HAP-1 (cell line): ENCODE data around the gene CD9.
A peak's percentile ranks its signal among the peaks of the same experiment; 100 is the strongest.
"Not testable (repeated sequence)": the region's sequence is repeated elsewhere in the genome, so short reads cannot be mapped to it uniquely, and the experiment has no call there.

Experiments used
- DNase-seq, 2 experiments: peaks; one replicate each; pipeline ENCODE4 v3.0.0-alpha.2; 2016 to 2020; ENCODE audit warnings: low spot score in 2 of 2
- H3K27me3 ChIP-seq: fragments of 250-450 bp; sonication (Bioruptor Pico); 2 replicates; pipeline ENCODE4 v1.5.1; 2020; ENCODE audit warnings: low read depth, mild to moderate bottlenecking, moderate library complexity
- H3K36me3 ChIP-seq: fragments of 250-450 bp; sonication (Bioruptor Pico); replicated peaks from 2 replicates; pipeline ENCODE4 v1.5.1; 2020; ENCODE audit warnings: mild to moderate bottlenecking
- H3K4me1 ChIP-seq: fragments of 250-450 bp; sonication (Bioruptor Pico); 2 replicates; pipeline ENCODE4 v1.5.1; 2020; ENCODE audit warnings: mild to moderate bottlenecking
- H3K4me3 ChIP-seq: fragments of 250-450 bp; sonication (Bioruptor Pico); 2 replicates; pipeline ENCODE4 v1.5.1; 2020; ENCODE audit warnings: mild to moderate bottlenecking, moderate library complexity
- H3K9me3 ChIP-seq: fragments of 250-450 bp; sonication (Bioruptor Pico); 2 replicates; pipeline ENCODE4 v1.5.1; 2020; ENCODE audit warnings: mild to moderate bottlenecking, moderate library complexity
- in situ Hi-C: fragments of 300-500 bp; cut with MboI; formaldehyde crosslinking; loops from 3 replicates; pipeline ENCODE4 v1.14.3; 2020; ENCODE audit warnings: low sequenced_read_pairs, inconsistent platforms, mixed read lengths

CD9 gene

DNA sequence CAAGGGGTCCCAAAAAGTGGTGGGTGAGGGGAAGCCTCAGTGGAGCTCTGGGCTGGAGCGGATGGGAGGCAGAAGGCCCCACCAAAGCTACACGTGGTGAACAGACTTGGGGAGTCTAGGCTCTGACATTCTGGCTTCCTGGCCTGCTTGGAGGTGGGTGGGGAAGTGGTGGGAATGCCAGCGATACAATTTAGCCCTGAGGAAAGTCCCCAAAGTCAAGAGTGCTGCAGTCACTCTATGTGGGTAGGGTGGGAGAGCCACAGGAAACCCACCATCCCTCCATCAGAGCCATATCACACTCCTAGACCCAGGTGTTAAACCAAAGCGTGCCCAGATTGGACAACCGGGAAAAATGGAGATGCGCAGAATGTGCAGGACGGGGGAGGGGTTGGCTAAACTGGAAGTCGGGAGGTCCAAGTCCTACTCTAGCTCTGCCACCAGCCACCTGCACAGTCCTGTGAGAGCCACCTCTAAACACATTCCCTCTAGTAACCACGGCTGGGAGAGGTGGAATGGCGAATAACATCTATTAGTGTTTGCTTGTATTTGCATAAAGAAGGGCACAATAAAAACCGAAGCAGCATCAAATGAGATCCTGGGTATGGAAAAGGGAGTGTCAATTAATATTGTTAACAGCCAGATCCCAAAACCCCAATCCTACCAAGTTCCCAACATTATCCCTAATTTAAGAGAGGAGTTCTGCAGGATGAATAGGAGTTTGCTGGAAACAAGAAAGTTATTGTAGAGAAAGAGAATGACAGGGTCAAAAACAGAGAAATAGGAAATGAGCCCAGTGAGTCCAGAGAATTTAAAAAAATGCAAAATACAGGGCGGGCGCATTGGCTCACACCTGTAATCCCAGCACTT, 14.0 kb upstream of the CD9 start:
- no peaks in the 10 kb centered on the region for H3K4me1 ChIP-seq
- in situ Hi-C loops = no loop called here
- H3K4me3 ChIP-seq = no peak overlapping the region
- no peaks in the 10 kb centered on the region for H3K9me3 ChIP-seq
- DNase-seq = no peak
- H3K27me3 ChIP-seq = no peaks in the 10 kb centered on the region
- H3K36me3 ChIP-seq = no peaks in the 10 kb centered on the region

DNA sequence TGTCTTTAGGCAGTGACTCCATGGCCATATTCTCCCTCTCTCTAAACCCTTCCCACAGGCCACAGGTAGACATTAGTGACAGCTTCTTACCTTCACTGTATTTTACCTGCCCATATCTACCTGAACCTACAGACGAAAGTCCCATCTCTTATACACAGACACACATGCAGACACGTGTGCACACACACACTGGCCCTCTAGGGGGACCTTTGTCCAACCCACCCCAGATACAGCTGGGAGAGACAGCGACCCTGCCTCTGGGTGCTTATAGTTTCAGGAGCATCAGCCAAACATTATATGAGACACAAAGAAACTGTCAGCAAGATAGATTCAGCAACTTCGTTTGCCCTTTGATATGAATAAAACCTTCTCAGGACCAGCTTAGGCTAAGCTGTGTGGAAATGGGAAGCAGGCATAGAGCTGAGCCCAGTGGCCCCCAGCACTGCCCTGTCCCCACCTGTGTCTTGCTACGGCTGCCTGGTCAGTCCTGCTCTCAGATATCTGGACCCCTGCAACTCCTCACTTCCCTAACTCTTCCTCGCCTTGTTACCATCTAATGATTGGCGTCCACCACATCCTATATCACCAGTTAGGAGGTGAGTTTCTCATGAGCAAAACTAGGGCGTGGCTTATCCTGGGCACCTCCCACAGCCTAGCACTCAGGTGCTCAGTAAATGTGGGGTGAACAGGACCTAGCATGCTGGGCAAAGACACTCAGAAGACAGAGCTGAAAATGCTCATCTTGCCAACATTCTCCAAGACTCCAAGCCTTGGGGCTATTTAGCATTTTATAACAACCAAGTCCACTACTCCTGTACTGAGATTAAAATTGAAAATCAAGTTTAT, 12.0 kb upstream of the CD9 start:
- peaks cover 6% of the 10 kb centered on the region for H3K4me1 ChIP-seq
- in situ Hi-C loops = no loop called here
- H3K36me3 ChIP-seq = no peaks in the 10 kb centered on the region
- DNase-seq = no peak
- no peaks in the 10 kb centered on the region for H3K27me3 ChIP-seq
- no peaks in the 10 kb centered on the region for H3K9me3 ChIP-seq
- H3K4me3 ChIP-seq = no peak overlapping the region

DNA sequence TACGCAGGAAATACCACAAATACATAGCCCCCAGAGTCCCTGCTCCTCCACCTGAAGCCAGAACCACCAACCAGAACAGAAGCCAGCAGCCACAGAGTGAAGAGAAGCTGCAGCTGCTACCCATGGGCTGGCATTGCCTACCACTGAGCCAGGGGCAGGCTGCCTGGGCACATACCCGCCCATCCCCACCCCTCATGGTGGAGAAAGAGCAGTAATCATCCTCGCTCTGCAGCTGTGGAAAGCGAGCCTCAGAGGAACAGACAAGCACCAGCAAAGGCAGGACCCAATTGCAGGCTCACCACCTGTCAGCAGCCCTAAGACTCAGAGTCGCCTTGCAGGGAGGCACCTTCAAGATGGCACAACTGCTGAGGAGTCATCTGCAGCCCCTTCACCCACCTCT, 11.2 kb upstream of the CD9 start:
- Histone ChIP-seq H3K4me1 (peaks cover 6% of the 10 kb centered on the region), H3K36me3 (no peaks in the 10 kb centered on the region), H3K4me3 (no peak overlapping the region), H3K27me3 (no peaks in the 10 kb centered on the region), H3K9me3 (no peaks in the 10 kb centered on the region)
- in situ Hi-C loops = no loop called here
- DNase-seq = no peak

DNA sequence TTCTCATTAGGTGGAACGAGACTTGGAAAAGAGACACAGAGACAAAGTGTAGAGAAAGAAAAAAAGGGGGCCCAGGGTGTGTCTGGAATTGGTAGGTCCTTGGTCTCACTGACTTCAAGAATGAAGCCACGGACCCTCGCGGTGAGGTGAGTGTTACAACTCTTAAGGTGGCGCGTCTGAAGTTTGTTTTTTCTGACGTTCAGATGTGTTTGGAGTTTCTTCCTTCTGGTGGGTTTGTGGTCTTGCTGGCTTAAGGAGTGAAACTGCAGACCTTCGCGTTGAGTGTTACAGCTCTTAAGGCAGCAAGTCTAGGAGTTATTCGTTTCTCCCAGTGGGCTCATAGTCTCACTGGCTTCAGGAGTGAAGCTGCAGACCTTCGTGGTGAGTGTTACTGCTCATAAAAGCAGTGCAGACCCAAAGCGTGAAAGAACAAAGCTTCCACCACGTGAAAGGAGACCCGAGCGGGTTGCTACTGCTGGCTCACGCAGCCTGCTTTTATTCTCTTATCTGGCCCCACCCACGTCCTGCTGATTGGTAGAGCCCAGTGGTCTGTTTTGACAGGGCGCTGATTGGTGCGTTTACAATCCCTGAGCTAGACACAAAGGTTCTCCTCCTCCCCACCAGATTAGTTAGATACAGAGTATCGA, 10.1 kb upstream of the CD9 start:
- in situ Hi-C loops = loop anchor here (10.0 kb wide), 1 partner anchor 125 kb away; no protein-coding TSS in a partner anchor
- not testable (repeated sequence) for H3K9me3 ChIP-seq, H3K36me3 ChIP-seq, DNase-seq, H3K27me3 ChIP-seq, H3K4me3 ChIP-seq, H3K4me1 ChIP-seq

DNA sequence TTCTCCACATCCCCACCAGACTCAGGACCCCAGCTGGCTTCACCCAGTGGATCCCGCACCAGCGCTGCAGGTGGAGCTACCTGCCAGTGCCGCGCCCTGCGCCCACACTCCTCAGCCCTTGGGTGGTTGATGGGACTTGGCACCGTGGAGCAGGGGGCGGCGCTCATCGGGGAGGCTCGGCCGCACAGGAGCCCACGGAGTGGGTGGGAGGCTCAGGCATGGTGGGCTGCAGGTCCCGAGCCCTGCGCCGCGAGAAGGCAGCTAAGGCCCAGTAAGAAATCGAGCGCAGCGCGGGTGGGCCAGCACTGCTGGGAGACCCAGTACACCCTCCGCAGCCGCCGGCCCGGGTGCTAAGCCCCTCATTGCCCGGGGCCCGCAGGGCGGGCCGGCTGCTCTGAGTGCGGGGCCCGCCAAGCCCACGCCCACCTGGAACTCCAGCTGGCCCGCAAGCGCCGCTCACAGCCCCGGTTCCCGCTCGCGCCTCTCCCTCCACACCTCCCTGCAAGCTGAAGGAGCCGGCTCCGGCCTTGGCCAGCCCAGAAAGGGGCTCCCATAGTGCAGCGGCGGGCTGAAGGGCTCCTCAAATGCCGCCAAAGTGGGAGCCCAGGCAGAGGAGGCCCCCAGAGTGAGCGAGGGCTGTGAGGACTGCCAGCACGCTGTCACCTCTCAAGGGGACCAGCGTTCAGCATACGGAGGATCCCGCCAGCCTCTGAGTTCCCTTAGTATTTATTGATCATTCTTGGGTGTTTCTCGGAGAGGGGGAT, 9.3 kb upstream of the CD9 start:
- not testable (repeated sequence) for H3K36me3 ChIP-seq, H3K4me3 ChIP-seq, H3K27me3 ChIP-seq, DNase-seq, H3K4me1 ChIP-seq, H3K9me3 ChIP-seq
- in situ Hi-C loops = loop anchor here (10.0 kb wide), 1 partner anchor 126 kb away; no protein-coding TSS in a partner anchor

DNA sequence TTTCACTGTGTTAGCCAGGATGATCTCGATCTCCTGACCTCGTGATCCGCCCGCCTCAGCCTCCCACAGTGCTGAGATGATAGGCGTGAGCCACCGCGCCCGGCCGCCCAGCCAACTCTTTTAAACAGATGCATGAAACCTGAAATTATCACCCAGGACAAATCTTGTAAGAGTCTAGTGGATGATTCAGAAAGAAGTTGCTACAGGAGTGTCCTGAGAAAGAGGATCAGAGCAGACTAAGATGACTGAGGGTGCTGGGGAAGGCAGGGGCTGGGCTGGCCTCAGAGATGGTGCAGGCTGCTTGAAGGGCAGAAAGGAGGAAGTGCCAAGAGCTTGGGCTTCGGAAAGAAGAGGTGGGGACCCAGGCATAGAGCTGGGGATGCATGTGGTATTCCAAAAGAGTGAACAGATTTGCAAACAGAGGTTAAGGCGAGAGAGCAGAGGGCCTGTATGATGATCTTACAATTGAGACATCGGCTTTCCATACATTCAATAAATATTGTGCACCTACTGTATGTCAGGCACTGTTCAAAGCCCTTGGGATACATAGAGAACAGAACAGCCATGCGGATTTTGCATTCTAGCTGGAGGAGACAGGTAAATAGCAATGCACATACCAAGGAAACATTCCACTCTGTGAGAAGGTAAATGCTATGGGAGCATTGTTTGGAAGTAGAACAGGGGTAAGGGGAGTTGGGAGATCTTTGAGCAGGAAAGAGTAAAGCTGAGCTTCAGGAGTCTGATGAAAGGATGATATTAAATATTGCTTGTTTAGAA, 7.4 kb upstream of the CD9 start:
- H3K36me3 ChIP-seq = no peaks in the 10 kb centered on the region
- DNase-seq = no peak
- H3K4me3 ChIP-seq = no peak overlapping the region
- H3K27me3 ChIP-seq = no peaks in the 10 kb centered on the region
- in situ Hi-C loops = loop anchor here (10.0 kb wide), 1 partner anchor 128 kb away; no protein-coding TSS in a partner anchor
- H3K4me1 ChIP-seq = peaks cover 6% of the 10 kb centered on the region
- H3K9me3 ChIP-seq = no peaks in the 10 kb centered on the region

DNA sequence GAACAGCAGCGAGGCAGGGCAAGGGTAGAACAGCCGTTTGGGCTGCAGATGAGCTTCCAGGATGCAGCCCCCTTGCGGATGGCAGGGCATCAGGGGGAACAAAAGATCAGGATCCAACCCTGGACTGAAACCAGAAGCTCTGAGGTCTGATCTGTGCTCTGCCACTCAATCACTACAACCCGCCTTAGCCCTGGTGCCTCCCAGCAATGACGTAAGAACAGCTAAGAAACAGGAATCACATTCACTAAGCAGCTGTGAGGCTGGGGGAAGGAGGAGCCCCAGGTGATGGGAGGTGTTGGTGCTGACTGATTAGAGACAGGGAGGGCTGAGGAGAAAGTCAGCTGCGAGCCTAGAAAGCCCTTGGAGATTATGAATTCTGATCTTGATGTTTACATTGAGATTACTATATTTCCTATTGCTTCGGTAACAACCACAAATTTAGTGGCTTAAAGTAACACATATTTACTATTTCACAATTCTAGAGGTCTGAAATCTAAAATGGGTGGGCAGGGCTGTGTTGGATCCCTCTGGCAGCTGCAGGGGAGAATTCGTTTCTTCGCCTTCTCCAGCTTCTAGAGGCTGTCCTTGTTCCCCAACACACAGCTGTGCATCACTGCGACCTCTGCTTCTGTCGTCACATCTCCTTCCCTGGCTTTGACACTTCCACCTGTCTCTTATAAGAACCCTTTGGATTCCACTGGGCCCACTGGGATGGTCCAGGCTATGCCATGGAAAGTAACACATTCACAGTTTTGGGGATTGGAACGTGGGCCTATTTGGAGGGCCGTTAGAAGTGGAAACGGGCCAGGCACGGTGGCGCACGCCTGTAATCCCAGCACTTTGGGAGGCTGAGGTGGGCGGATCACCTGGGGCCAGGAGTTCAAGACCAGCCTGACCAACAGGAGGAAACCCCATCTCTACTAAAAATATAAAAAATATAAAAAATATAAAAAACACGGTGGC, 6.1 kb upstream of the CD9 start:
- in situ Hi-C loops = loop anchor here (10.0 kb wide), 1 partner anchor 129 kb away; no protein-coding TSS in a partner anchor
- Histone ChIP-seq H3K4me3 (no peak overlapping the region), H3K4me1 (peaks cover 6% of the 10 kb centered on the region), H3K27me3 (no peaks in the 10 kb centered on the region), H3K9me3 (no peaks in the 10 kb centered on the region), H3K36me3 (no peaks in the 10 kb centered on the region)
- no peak for DNase-seq

DNA sequence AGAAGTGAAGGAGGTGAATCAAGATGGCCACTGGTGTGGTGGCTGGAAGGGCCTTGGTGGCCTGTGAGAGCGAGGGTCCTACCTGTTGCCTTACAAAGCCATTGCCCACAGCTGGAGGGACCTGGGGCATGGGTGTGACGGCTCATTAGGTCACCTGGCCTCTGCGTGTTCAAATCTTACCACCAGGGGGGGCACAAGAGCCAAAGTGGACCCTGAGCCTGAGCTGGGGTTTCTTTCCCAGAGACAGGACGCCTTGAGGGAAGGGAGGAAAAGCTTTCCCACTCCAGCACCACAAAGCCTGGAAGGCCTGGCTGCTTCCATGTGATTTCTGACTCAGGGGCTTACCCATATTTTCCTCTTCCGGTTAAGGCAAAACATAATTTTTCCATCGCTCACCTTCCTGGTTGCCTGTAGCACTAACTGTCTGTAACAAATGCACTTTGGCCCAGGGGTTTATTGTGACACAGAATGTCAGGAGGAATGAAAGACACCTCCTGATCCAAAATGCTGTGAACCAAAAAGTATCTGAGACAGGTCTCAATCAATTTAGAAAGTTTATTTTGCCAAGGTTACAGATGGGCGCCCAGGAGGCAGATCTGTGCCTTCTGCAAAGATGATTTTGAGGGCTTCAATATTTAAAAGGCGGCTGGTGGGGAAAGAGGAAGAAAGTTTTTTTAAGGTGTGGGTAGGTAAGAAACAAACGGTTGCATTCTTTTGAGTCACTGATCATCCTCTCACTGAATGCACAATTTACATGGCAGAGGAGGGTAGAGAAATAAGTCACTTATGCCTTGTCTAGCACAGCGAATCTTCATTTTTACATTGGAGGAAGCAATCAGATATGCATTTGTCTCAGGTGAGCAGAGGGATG, 4.3 kb upstream of the CD9 start:
- in situ Hi-C loops = loop anchor here (10.0 kb wide), 1 partner anchor 131 kb away; no protein-coding TSS in a partner anchor
- H3K27me3 ChIP-seq = no peaks in the 10 kb centered on the region
- H3K4me1 ChIP-seq = peaks cover 11% of the 10 kb centered on the region
- no peak overlapping the region for H3K4me3 ChIP-seq
- peak; percentile 82 to 93 for DNase-seq
- H3K9me3 ChIP-seq = no peaks in the 10 kb centered on the region
- no peaks in the 10 kb centered on the region for H3K36me3 ChIP-seq

DNA sequence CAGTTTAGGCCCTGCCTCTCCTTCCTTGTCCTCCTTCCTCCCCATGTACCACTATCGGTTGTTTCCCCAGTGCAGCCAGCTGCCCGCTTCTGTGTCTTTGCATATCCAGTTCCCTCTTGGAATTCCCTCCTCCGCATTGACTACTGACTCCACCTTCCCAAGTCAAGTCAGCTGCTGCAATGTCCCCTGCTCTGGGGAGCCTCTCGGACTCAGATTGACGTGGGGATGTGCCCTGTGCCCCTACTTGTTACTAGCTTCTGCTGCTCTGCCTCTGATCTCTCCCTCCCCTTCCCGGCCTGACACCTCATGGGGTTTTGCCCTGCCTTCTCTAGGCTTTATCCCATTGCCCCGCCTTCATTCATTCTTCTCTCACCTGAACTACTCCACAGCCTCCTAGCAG, 2.1 kb upstream of the CD9 start:
- Histone ChIP-seq H3K36me3 (0 out of 2 replicates have a peak, but pooled peaks cover 4% of the 10 kb centered on the region), H3K4me3 (no peak overlapping the region), H3K4me1 (peaks cover 9% of the 10 kb centered on the region), H3K9me3 (no peaks in the 10 kb centered on the region), H3K27me3 (no peaks in the 10 kb centered on the region)
- in situ Hi-C loops = loop anchor here (10.0 kb wide), 1 partner anchor 133 kb away; no protein-coding TSS in a partner anchor
- DNase-seq = no peak

DNA sequence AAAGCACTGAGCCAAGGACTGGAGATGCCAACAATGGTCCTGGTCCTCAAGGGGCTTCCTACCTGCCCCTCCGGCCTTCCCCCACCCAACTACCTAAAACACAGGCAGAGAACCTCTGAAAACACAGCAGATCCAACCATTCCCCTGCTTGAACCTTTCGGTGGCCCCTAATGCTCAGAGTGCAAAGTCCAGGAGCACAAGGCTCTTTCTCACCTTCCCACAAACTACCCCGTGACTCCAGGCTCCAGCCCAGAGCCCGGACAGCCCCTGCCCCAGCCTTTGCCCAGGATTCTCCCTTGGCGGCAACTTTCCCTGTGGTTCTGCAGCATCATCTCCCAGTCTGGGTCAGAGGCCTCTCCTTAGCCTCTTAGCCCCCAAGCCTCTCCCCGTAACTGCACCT, 1.6 kb upstream of the CD9 start:
- no peak for DNase-seq
- Histone ChIP-seq H3K27me3 (no peaks in the 10 kb centered on the region), H3K9me3 (no peaks in the 10 kb centered on the region), H3K36me3 (0 out of 2 replicates have a peak, but pooled peaks cover 4% of the 10 kb centered on the region), H3K4me3 (no peak overlapping the region), H3K4me1 (peaks cover 9% of the 10 kb centered on the region)
- in situ Hi-C loops = loop anchor here (10.0 kb wide), 1 partner anchor 134 kb away; no protein-coding TSS in a partner anchor

DNA sequence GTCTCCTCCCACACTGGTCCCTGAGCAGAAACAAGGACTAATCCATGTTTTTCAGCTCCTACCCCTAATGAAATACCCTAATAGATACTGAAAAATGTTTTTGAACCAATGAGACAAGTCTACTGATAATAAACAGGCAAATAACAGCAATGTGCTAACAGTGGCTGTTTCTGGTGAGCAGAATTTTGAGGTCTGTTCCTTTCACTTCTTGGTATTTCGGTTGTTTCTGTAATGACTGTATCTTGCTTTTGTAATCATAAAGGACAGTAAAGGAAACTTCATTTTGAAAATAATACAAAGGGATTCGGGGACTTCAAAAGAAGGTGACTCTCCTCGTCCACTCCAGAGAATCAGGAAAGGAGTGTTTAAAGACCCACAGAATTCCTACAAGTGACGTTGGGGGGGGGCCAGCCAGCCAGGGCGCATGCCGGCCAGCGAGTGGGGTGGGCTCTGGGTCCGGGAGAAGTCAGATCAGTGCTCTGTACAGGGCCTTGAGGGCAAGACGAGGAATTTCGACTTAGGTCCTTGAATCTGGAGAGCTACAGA, 1.1 kb upstream of the CD9 start:
- 0 out of 2 replicates have a peak, but pooled peaks cover 4% of the 10 kb centered on the region for H3K36me3 ChIP-seq
- in situ Hi-C loops = loop anchor here (10.0 kb wide), 1 partner anchor 134 kb away; no protein-coding TSS in a partner anchor
- no peaks in the 10 kb centered on the region for H3K9me3 ChIP-seq
- DNase-seq = no peak
- H3K4me1 ChIP-seq = peaks cover 10% of the 10 kb centered on the region
- H3K27me3 ChIP-seq = no peaks in the 10 kb centered on the region
- no peak overlapping the region for H3K4me3 ChIP-seq
